Activated gamma-delta T cell (primary cell): ENCODE measurements around the gene TXNDC11.

Source experiments
- DNase-seq: peaks from one replicate; lab custom pipeline; 2025; lab: John Stamatoyannopoulos, UW

The TXNDC11 gene

DNA sequence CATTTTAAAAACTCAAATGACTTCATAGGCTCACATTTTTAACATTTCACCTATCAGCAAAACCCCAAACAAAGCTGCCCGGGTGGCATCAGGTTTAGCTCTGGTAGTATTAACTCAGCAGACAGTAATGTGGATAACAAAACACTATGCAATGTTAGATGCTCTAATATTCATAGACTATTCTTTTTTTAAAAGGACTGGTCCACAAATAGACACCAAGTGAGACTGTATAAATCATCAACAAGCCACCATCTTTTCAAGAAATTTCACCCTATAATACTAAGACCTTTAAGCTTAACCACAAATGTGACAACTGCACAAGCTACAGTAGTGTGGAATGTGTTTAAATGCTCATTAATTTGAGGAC lies 54.2 kb downstream of the TXNDC11 start:
- DNase-seq, result no peak

GRCh38 chr16:11687601-11688519 lies 54.8 kb downstream of the TXNDC11 start:
- no peak for DNase-seq

GRCh38 chr16:11686713-11687380 lies 55.8 kb downstream of the TXNDC11 start:
- no peak for DNase-seq

DNA sequence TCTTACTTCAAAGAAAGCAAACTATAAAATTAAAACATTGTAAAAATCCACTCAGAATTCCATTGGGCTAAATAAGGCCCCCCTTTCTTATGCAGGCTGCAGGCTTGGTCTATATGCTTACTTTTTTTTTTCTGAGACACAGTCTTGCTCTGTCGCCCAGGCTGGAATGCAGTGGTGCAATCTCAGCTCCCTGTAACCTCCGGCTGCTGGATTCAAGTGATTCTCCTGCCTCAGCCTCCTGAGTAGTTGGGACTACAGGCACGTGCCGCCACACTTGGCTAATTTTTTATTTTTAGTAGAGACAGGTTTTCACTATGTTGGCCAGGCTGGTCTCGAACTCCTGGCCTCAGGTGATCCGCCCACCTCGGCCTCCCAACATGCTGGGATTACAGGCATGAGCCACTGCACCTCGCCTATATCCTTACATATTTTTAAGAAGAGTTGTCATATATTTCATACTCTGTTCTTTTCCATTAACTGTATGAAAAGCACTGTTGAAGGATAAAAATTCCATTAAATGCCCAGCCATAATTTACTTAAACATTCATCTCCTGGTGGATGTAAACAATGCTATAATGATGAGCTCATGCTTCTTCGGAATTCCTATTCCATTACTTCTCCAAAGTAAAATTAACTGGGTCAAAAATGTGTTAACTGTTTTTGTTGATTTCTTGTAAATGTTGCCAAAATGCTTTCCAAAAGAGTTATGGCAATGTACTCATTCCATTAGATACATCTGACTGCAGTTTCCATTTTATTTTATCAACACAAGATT lies 56.6 kb downstream of the TXNDC11 start:
- DNase-seq, result no peak

GRCh38 chr16:11684231-11685025 lies 58.2 kb downstream of the TXNDC11 start:
- DNase-seq, result no peak

GRCh38 chr16:11683145-11683544 lies 59.5 kb downstream of the TXNDC11 start:
- DNase-seq, result no peak

DNA sequence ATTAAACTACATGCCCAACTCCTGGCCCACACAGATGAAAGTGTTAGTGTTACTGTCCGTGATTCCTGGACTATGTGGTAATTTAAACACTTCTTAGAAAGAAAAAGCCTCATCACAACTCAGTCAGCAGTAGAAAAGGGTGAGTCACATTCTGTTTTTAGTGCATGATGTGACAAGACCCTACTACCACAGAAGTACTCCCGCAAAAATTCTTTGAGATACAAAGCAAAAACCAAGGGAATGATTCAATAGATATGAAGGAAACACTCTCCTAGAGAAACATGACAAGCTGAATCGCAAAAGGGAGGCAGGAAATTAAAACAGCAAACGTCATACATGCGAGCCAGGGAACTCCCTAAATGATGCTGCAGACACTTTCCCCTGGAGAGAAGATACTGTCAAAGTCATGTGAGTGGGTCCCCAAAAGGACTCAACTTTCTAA lies 60.0 kb downstream of the TXNDC11 start:
- no peak for DNase-seq

DNA sequence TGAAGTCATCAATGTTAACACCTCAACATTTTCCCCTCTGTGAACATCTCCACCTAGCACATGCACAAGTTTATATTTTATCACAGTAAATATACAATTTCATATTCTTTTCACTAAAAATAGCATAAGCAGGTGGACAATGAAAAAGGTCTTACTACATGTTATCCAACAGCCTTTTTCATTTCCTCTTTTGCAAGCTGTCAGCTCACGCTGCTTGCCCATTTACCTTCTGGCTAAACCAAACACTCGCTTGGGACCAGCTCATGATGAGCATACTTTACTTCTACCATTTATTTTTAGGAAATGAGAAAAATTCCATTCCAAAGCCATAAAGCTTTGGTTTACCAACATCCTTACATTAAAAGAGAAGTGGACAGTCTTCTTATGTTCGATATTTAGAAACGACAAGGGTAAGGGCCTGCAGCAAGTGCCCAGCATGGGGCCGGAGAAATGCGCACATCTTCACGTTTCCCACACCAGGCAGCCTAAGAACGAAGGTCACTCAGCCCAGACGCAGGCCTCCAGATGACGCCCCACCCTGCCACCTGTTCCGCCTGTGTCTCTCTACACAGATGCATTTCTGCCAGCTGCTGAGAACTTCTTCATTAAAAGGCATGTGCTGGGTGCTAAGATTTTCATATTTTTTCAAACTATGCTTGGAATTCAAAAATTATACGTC lies 60.5 kb downstream of the TXNDC11 start:
- no peak for DNase-seq

DNA sequence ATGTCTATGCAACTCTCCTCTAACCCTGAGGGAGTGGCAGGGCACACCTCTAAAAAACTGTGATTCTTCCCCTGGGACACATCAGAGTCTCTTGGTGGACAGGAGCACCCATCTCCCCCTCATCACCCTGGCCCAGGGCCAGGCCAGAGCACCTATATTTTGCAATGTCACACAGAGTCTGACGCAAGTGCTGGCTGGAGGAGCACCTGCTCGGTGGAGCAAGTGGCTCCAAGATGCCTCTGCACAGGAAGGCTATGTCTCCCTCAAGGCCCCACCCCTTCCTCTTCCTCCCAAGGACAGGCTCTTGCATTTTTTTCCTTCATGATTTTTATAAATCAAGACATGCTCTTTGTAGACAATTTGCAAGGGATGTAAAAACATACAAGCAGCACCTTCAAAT lies 61.1 kb downstream of the TXNDC11 start:
- no peak for DNase-seq

DNA sequence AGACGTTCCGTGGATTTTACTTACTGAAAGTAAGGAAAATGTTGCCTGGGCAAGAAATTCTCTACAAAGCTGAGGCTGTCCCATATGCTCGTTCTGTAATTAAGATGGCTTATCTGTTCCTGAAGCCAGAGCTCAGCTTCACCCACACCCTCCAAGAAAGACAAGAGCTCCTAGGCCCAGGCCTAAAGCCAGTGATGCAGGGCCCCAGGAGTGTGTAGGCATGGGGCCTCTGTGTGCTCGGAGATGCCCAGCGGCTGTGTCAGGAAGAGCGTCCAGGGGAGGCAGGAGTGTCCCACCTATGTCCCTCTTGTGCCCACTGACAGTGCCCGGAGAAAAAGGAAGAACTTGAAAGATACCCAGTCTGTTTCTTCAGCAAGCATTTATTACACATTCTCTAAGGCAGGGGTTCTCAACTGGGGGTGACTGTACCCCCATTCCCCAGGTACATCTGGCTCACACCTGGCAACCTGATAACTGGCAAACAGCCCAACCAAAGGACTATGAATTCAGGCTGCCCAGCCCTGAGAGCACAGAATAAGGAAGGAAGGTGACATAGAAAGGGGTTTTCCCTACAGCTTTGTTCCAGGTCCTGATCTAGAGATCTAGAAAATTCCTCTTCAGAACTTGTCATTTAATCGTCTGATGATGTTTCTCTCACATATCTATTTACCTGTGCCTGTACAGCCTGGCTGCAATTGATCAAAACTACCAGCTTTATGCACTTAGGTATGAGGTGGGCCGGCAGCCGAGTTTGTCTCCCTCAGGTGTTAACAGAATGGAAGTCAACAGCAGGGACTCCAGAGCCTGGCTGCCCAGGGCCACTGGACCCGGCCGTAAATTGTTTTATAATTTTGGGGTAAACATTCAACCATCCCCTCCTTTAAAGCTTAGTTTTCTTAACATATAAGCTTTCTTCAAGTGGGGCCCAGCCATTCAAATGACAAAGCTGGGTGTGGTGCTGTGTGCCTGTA lies 62.4 kb downstream of the TXNDC11 start:
- DNase-seq, result no peak

- no peak for DNase-seq
Observed at GRCh38 chr16:11679250-11679649, 63.4 kb downstream of the TXNDC11 start.

- DNase-seq, result no peak
Observed at GRCh38 chr16:11677959-11678881, 64.4 kb downstream of the TXNDC11 start.

DNA sequence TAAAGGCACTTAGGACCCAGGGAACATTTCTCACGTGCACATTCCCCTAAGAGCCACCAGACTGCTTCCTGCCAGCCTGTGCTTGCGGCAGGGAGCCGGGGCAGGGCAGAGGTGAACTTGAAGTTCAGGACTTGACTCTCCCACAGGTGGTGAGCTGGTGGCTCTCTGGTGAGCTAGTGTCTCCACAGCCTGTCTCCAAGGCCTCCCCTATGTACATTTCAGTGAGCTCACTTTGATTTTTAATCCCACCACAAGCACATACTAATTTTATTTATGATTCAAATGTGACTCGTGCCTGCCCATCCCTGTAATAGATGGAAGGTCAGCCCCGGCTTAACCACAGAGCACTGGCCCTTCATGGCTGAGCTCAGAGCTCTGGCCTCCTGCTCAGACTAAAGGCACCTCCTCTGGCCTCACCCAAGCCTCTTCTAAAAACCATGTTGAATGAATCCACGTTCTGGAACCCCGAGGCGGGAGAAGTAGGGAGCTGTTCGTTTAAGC lies 65.2 kb downstream of the TXNDC11 start:
- DNase-seq, result no peak

DNA sequence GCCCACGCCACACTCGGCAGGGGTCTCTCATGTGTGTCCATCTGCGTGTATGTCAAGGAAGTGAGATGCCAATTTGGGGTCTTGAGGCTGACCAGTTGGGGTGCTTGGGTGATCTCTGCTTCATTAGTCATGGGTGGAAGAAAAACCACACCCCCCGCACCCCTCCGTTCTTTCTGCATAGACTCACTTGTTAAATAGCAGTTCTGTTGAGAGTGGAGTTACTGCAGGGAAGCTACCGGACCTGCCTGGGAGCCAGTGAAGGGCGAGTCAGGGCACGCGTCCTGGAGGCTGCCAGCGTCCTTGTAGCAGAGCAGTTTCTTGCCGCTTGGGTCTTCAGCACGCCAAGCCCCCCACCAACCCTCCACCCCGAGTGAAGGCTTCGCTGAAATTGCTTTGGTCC lies 65.9 kb downstream of the TXNDC11 start:
- DNase-seq, result no peak

- no peak for DNase-seq
Observed at GRCh38 chr16:11675561-11676511, 66.8 kb downstream of the TXNDC11 start.

- no peak for DNase-seq
Observed at GRCh38 chr16:11674818-11675560, 67.7 kb downstream of the TXNDC11 start.
